ENCODE data around the gene ZNF280B. TPM values are rescaled to one million over a fixed set of nuclear protein-coding genes. Genes with fewer than 3 reads are reported as not detected.

The ZNF280B gene
- polyA plus RNA-seq, 2 donors = 0.05 TPM; not detected in 1

GRCh38 chr22:22550789-22551434 is 42.4 kb upstream of the ZNF280B start:
- H3K36me3 ChIP-seq (ENCODE audit: control insufficient read depth in 2 of 2, insufficient read depth in 2 of 2, low read length in 1 of 2) = no peaks in the 10 kb centered on the region
- H3K9me3 ChIP-seq (ENCODE audit: control insufficient read depth in 2 of 2, insufficient read depth in 1 of 2, low read depth in 1 of 2, low read length in 1 of 2) = no peaks in the 10 kb centered on the region
- H3K4me3 ChIP-seq (ENCODE audit: low read depth in 1 of 2, low read length in 2 of 2) = no peak overlapping the region
- no peak overlapping the region for H3K27ac ChIP-seq (ENCODE audit: low read depth in 2 of 2, low read length in 1 of 2)
- no peaks in the 10 kb centered on the region for H3K4me1 ChIP-seq (ENCODE audit: control insufficient read depth in 2 of 2, insufficient read depth in 2 of 2, low read length in 1 of 2)
- WGBS, 2 donors = 80 to 87% methylated on average over 8 of the region's 8 CpGs
- no peaks in the 10 kb centered on the region for H3K27me3 ChIP-seq (ENCODE audit: control insufficient read depth in 1 of 2, insufficient read depth in 2 of 2, low read length in 2 of 2)

DNA sequence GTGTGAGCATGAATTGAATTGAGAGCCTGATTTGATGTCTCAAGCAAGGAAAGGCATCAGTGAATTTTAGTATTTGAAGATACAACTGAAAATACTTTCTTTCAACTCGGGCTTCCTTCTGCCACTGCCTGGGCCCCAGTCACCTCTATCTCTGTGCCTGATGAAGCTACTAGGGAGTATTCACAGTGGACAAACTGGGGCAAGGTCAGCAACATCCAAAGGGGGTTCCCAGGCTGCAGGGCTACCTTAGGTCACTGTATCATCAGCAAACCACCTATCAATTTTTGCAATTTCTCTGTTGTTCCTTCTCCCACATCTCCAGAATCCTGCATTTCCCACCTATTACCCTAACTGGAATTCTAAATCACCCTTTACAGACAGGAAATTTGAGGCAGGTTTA is 40.4 kb upstream of the ZNF280B start:
- H3K36me3 ChIP-seq (ENCODE audit: control insufficient read depth in 2 of 2, insufficient read depth in 2 of 2, low read length in 1 of 2) = no peaks in the 10 kb centered on the region
- no peak overlapping the region for H3K4me3 ChIP-seq (ENCODE audit: low read depth in 1 of 2, low read length in 2 of 2)
- H3K27me3 ChIP-seq (ENCODE audit: control insufficient read depth in 1 of 2, insufficient read depth in 2 of 2, low read length in 2 of 2) = no peaks in the 10 kb centered on the region
- no peaks in the 10 kb centered on the region for H3K9me3 ChIP-seq (ENCODE audit: control insufficient read depth in 2 of 2, insufficient read depth in 1 of 2, low read depth in 1 of 2, low read length in 1 of 2)
- H3K27ac ChIP-seq (ENCODE audit: low read depth in 2 of 2, low read length in 1 of 2) = no peak overlapping the region
- WGBS, 2 donors = 64 to 69% methylated on average over 1 of the region's 1 CpG
- no peaks in the 10 kb centered on the region for H3K4me1 ChIP-seq (ENCODE audit: control insufficient read depth in 2 of 2, insufficient read depth in 2 of 2, low read length in 1 of 2)

GRCh38 chr22:22548317-22548716 is 39.8 kb upstream of the ZNF280B start:
- 74% methylated on average over 9 of the region's 9 CpGs for WGBS, 2 donors
- Histone ChIP-seq H3K9me3 (ENCODE audit: control insufficient read depth in 2 of 2, insufficient read depth in 1 of 2, low read depth in 1 of 2, low read length in 1 of 2) (no peaks in the 10 kb centered on the region), H3K4me3 (ENCODE audit: low read depth in 1 of 2, low read length in 2 of 2) (no peak overlapping the region), H3K27ac (ENCODE audit: low read depth in 2 of 2, low read length in 1 of 2) (no peak overlapping the region), H3K4me1 (ENCODE audit: control insufficient read depth in 2 of 2, insufficient read depth in 2 of 2, low read length in 1 of 2) (no peaks in the 10 kb centered on the region), H3K27me3 (ENCODE audit: control insufficient read depth in 1 of 2, insufficient read depth in 2 of 2, low read length in 2 of 2) (no peaks in the 10 kb centered on the region), H3K36me3 (ENCODE audit: control insufficient read depth in 2 of 2, insufficient read depth in 2 of 2, low read length in 1 of 2) (no peaks in the 10 kb centered on the region)

GRCh38 chr22:22547692-22548300 is 39.3 kb upstream of the ZNF280B start:
- Histone ChIP-seq H3K27ac (ENCODE audit: low read depth in 2 of 2, low read length in 1 of 2) (no peak overlapping the region), H3K4me3 (ENCODE audit: low read depth in 1 of 2, low read length in 2 of 2) (no peak overlapping the region), H3K27me3 (ENCODE audit: control insufficient read depth in 1 of 2, insufficient read depth in 2 of 2, low read length in 2 of 2) (no peaks in the 10 kb centered on the region), H3K36me3 (ENCODE audit: control insufficient read depth in 2 of 2, insufficient read depth in 2 of 2, low read length in 1 of 2) (no peaks in the 10 kb centered on the region), H3K4me1 (ENCODE audit: control insufficient read depth in 2 of 2, insufficient read depth in 2 of 2, low read length in 1 of 2) (no peaks in the 10 kb centered on the region), H3K9me3 (ENCODE audit: control insufficient read depth in 2 of 2, insufficient read depth in 1 of 2, low read depth in 1 of 2, low read length in 1 of 2) (no peaks in the 10 kb centered on the region)
- 42 to 43% methylated on average over 3 of the region's 3 CpGs for WGBS, 2 donors

GRCh38 chr22:22547226-22547625 is 38.7 kb upstream of the ZNF280B start:
- no peaks in the 10 kb centered on the region for H3K4me1 ChIP-seq (ENCODE audit: control insufficient read depth in 2 of 2, insufficient read depth in 2 of 2, low read length in 1 of 2)
- 78 to 82% methylated on average over 3 of the region's 3 CpGs for WGBS, 2 donors
- H3K27me3 ChIP-seq (ENCODE audit: control insufficient read depth in 1 of 2, insufficient read depth in 2 of 2, low read length in 2 of 2) = no peaks in the 10 kb centered on the region
- H3K27ac ChIP-seq (ENCODE audit: low read depth in 2 of 2, low read length in 1 of 2) = no peak overlapping the region
- H3K9me3 ChIP-seq (ENCODE audit: control insufficient read depth in 2 of 2, insufficient read depth in 1 of 2, low read depth in 1 of 2, low read length in 1 of 2) = no peaks in the 10 kb centered on the region
- H3K36me3 ChIP-seq (ENCODE audit: control insufficient read depth in 2 of 2, insufficient read depth in 2 of 2, low read length in 1 of 2) = no peaks in the 10 kb centered on the region
- no peak overlapping the region for H3K4me3 ChIP-seq (ENCODE audit: low read depth in 1 of 2, low read length in 2 of 2)

DNA sequence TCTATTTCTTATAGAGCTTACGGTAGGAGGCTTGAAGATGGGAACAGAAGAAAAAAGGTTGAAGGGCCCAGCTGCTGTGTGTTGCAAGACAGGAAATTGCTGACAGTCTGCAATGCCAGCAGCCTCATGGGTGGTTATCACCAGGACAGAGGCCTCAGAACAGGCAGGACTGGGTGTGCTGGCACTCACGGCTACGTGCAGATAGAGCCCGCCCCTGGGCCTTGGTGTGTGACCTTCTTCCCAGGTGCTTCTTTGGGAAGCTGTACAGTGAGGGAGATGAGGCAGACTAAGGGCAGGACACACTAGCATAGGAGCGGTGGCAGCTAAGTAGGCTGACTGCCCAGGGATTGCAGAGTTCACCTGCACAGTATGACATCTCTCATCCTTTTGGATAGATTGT is 37.9 kb upstream of the ZNF280B start:
- Histone ChIP-seq H3K27ac (ENCODE audit: low read depth in 2 of 2, low read length in 1 of 2) (no peak overlapping the region), H3K4me1 (ENCODE audit: control insufficient read depth in 2 of 2, insufficient read depth in 2 of 2, low read length in 1 of 2) (no peaks in the 10 kb centered on the region), H3K27me3 (ENCODE audit: control insufficient read depth in 1 of 2, insufficient read depth in 2 of 2, low read length in 2 of 2) (no peaks in the 10 kb centered on the region), H3K36me3 (ENCODE audit: control insufficient read depth in 2 of 2, insufficient read depth in 2 of 2, low read length in 1 of 2) (no peaks in the 10 kb centered on the region), H3K4me3 (ENCODE audit: low read depth in 1 of 2, low read length in 2 of 2) (no peak overlapping the region), H3K9me3 (ENCODE audit: control insufficient read depth in 2 of 2, insufficient read depth in 1 of 2, low read depth in 1 of 2, low read length in 1 of 2) (no peaks in the 10 kb centered on the region)
- 47 to 61% methylated on average over 5 of the region's 5 CpGs for WGBS, 2 donors

DNA sequence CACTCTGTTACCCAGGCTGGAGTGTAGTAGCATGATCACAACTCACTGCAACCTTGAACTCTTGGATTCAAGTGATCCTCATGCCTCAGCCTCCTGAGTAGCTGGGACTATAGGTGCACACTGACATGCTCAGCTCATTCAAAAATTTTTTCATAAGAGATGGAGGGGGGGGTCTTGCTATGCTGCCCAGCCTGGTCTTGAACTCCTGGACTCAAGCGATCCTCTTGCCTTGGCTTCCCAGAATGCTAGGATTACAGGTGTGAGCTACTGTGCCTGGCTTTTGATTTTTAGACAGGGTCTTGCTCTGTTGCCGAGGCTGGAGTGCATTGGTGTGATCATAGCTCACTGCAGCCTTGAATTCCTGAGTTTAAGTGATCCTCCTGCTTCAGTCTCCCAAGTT is 36.5 kb upstream of the ZNF280B start:
- 79 to 87% methylated on average over 2 of the region's 2 CpGs for WGBS, 2 donors

GRCh38 chr22:22538226-22538989 is 29.9 kb upstream of the ZNF280B start:
- Histone ChIP-seq H3K9me3 (ENCODE audit: control insufficient read depth in 2 of 2, insufficient read depth in 1 of 2, low read depth in 1 of 2, low read length in 1 of 2) (no peaks in the 10 kb centered on the region), H3K4me3 (ENCODE audit: low read depth in 1 of 2, low read length in 2 of 2) (no peak overlapping the region), H3K27ac (ENCODE audit: low read depth in 2 of 2, low read length in 1 of 2) (no peak overlapping the region)

More for the DNA sequence above, 36.5 kb upstream of the ZNF280B start:
- Histone ChIP-seq H3K27ac (ENCODE audit: low read depth in 2 of 2, low read length in 1 of 2) (no peak overlapping the region), H3K9me3 (ENCODE audit: control insufficient read depth in 2 of 2, insufficient read depth in 1 of 2, low read depth in 1 of 2, low read length in 1 of 2) (no peaks in the 10 kb centered on the region), H3K27me3 (ENCODE audit: control insufficient read depth in 1 of 2, insufficient read depth in 2 of 2, low read length in 2 of 2) (no peaks in the 10 kb centered on the region), H3K4me3 (ENCODE audit: low read depth in 1 of 2, low read length in 2 of 2) (no peak overlapping the region), H3K4me1 (ENCODE audit: control insufficient read depth in 2 of 2, insufficient read depth in 2 of 2, low read length in 1 of 2) (no peaks in the 10 kb centered on the region), H3K36me3 (ENCODE audit: control insufficient read depth in 2 of 2, insufficient read depth in 2 of 2, low read length in 1 of 2) (no peaks in the 10 kb centered on the region)

DNA sequence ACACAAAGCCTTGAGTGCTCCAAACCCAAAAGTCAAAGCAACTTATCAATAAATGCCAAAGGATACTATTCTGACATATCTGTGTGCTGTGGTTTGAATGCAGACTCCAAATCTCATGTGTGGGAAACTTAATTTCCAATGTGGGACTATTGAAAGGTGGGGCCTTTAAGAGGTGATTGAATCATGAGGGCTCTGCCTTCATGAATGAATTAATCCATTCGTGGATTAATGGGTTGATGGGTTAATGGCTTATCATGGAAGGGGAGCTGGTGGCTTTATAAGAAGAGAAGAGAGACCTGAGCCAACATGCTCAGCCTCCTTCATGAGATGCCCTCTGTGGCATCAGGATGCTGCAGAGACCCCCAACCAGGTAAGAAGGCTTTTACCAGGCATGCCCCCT is 28.4 kb upstream of the ZNF280B start:
- WGBS, 2 donors = 43% methylated on average over 1 of the region's 1 CpG
- Histone ChIP-seq H3K36me3 (ENCODE audit: control insufficient read depth in 2 of 2, insufficient read depth in 2 of 2, low read length in 1 of 2) (no peaks in the 10 kb centered on the region), H3K9me3 (ENCODE audit: control insufficient read depth in 2 of 2, insufficient read depth in 1 of 2, low read depth in 1 of 2, low read length in 1 of 2) (no peaks in the 10 kb centered on the region), H3K27me3 (ENCODE audit: control insufficient read depth in 1 of 2, insufficient read depth in 2 of 2, low read length in 2 of 2) (no peaks in the 10 kb centered on the region), H3K4me3 (ENCODE audit: low read depth in 1 of 2, low read length in 2 of 2) (no peak overlapping the region), H3K27ac (ENCODE audit: low read depth in 2 of 2, low read length in 1 of 2) (no peak overlapping the region), H3K4me1 (ENCODE audit: control insufficient read depth in 2 of 2, insufficient read depth in 2 of 2, low read length in 1 of 2) (no peaks in the 10 kb centered on the region)

More at GRCh38 chr22:22538226-22538989, 29.9 kb upstream of the ZNF280B start:
- H3K4me1 ChIP-seq (ENCODE audit: control insufficient read depth in 2 of 2, insufficient read depth in 2 of 2, low read length in 1 of 2) = no peaks in the 10 kb centered on the region
- H3K27me3 ChIP-seq (ENCODE audit: control insufficient read depth in 1 of 2, insufficient read depth in 2 of 2, low read length in 2 of 2) = no peaks in the 10 kb centered on the region
- no peaks in the 10 kb centered on the region for H3K36me3 ChIP-seq (ENCODE audit: control insufficient read depth in 2 of 2, insufficient read depth in 2 of 2, low read length in 1 of 2)
- WGBS, 2 donors = 78 to 79% methylated on average over 7 of the region's 7 CpGs

All from esophagus (tissue), 2 donors.